ENCODE data around the gene PRF1.

The PRF1 gene

GRCh38 chr10:70552586-70552985, 50.0 kb downstream of the PRF1 start:
- TF ChIP-seq POLR2AphosphoS5 (IDR thresholded peaks at IDR 0.05; ENCODE audit: low read depth, low read length) (no peak), FOXP2 (optimal IDR thresholded peaks at IDR 0.05; ENCODE audit: borderline replicate concordance, extremely low read depth, extremely low read length, insufficient read depth) (no peak), TAF1 (IDR thresholded peaks at IDR 0.05; ENCODE audit: borderline replicate concordance, insufficient read depth, low read length) (no peak), SIN3A (IDR thresholded peaks at IDR 0.05; ENCODE audit: borderline replicate concordance, insufficient read depth, low read length) (no peak), REST (IDR thresholded peaks at IDR 0.05; ENCODE audit: insufficient read depth in 1 of 2, low read depth in 2 of 2, low read length in 2 of 2) (no peak)

- TF ChIP-seq TAF1 (IDR thresholded peaks at IDR 0.05; ENCODE audit: borderline replicate concordance, insufficient read depth, low read length) (no peak), FOXP2 (optimal IDR thresholded peaks at IDR 0.05; ENCODE audit: borderline replicate concordance, extremely low read depth, extremely low read length, insufficient read depth) (no peak), REST (IDR thresholded peaks at IDR 0.05; ENCODE audit: insufficient read depth in 1 of 2, low read depth in 2 of 2, low read length in 2 of 2) (no peak), SIN3A (IDR thresholded peaks at IDR 0.05; ENCODE audit: borderline replicate concordance, insufficient read depth, low read length) (no peak), POLR2AphosphoS5 (IDR thresholded peaks at IDR 0.05; ENCODE audit: low read depth, low read length) (no peak)
These were observed 50.5 kb downstream of the PRF1 start for GRCh38 chr10:70551971-70552422.

GRCh38 chr10:70551466-70551865, 51.1 kb downstream of the PRF1 start:
- TF ChIP-seq POLR2AphosphoS5 (IDR thresholded peaks at IDR 0.05; ENCODE audit: low read depth, low read length) (no peak), SIN3A (IDR thresholded peaks at IDR 0.05; ENCODE audit: borderline replicate concordance, insufficient read depth, low read length) (no peak), REST (IDR thresholded peaks at IDR 0.05; ENCODE audit: insufficient read depth in 1 of 2, low read depth in 2 of 2, low read length in 2 of 2) (no peak), FOXP2 (optimal IDR thresholded peaks at IDR 0.05; ENCODE audit: borderline replicate concordance, extremely low read depth, extremely low read length, insufficient read depth) (no peak), TAF1 (IDR thresholded peaks at IDR 0.05; ENCODE audit: borderline replicate concordance, insufficient read depth, low read length) (no peak)

- TF ChIP-seq TAF1 (IDR thresholded peaks at IDR 0.05; ENCODE audit: borderline replicate concordance, insufficient read depth, low read length) (no peak), REST (IDR thresholded peaks at IDR 0.05; ENCODE audit: insufficient read depth in 1 of 2, low read depth in 2 of 2, low read length in 2 of 2) (no peak), FOXP2 (optimal IDR thresholded peaks at IDR 0.05; ENCODE audit: borderline replicate concordance, extremely low read depth, extremely low read length, insufficient read depth) (no peak), POLR2AphosphoS5 (IDR thresholded peaks at IDR 0.05; ENCODE audit: low read depth, low read length) (no peak), SIN3A (IDR thresholded peaks at IDR 0.05; ENCODE audit: borderline replicate concordance, insufficient read depth, low read length) (no peak)
These were observed 52.1 kb downstream of the PRF1 start for GRCh38 chr10:70550459-70550858.

All from PFSK-1 (cell line).